Prostate gland (tissue), 2 donors: ENCODE measurements around the gene TTYH3.

ENCODE experiments used
- CTCF ChIP-seq, 4 experiments: fragments of 200-600 bp in 2 of 4; fragments of 450-650 bp in 2 of 4; sonication (generic) in 2 of 4; IDR thresholded peaks; 1 replicate in 3 of 4; 2 replicates in 1 of 4; pipeline ENCODE4 v1.5.1; 2016 to 2019; ENCODE audit warnings: antibody characterized with exemption in 4 of 4, mild to moderate bottlenecking in 2 of 4, moderate library complexity in 2 of 4
- POLR2A ChIP-seq: fragments of 450-650 bp; IDR thresholded peaks from one replicate; pipeline ENCODE4 v1.6.1; 2016; ENCODE audit warnings: antibody characterized with exemption, mild to moderate bottlenecking
- POLR2AphosphoS5 ChIP-seq: sonication (generic); formaldehyde crosslinking; IDR thresholded peaks from one replicate; pipeline ENCODE4 v1.6.1; 2017; ENCODE audit warnings: antibody characterized with exemption

GRCh38 chr7:2687881-2688318 lies 56.1 kb downstream of the TTYH3 start, which contains the start of gene AMZ1:
- TF ChIP-seq CTCF (IDR thresholded peaks at IDR 0.05): no peak
- TF ChIP-seq POLR2A: no peak
- no peak for TF ChIP-seq POLR2AphosphoS5
